GM23338 (cell line): ENCODE results near the gene FERMT3. TPM values are rescaled to one million over a fixed set of nuclear protein-coding genes. Genes with fewer than 3 reads are reported as not detected.

ENCODE experiments used
- ATAC-seq: fragments of 200-7000 bp; cut with Tn5 transposase; 3 replicates; pipeline ENCODE4 v1.9.1; 2020
- DNase-seq: peaks from one replicate; pipeline ENCODE4 v3.0.0-alpha.2; 2015; ENCODE audit warnings: low spot score
- H2AFZ ChIP-seq: fragments of 200-600 bp; sonication (generic); 2 replicates; pipeline ENCODE4 v1.8.0; 2016; ENCODE audit warnings: antibody characterized with exemption, mild to moderate bottlenecking, moderate library complexity
- H3F3A ChIP-seq: fragments of 200-600 bp; sonication (generic); replicated peaks from 2 replicates; pipeline ENCODE4 v1.8.0; 2017; ENCODE audit warnings: antibody characterized with exemption, mixed run types, low read depth
- H3K27ac ChIP-seq: fragments of 200-600 bp; sonication (generic); 2 replicates; pipeline ENCODE4 v1.6.1; 2016; ENCODE audit warnings: low read depth
- H3K27me3 ChIP-seq: fragments of 200-600 bp; sonication (generic); 2 replicates; pipeline ENCODE4 v1.8.0; 2016; ENCODE audit warnings: mild to moderate bottlenecking, mixed run types, moderate library complexity; ENCODE audit not compliant: insufficient read depth
- H3K36me3 ChIP-seq: fragments of 200-600 bp; sonication (generic); 2 replicates; pipeline ENCODE4 v1.8.0; 2016; ENCODE audit warnings: mild to moderate bottlenecking; ENCODE audit not compliant: insufficient read depth
- H3K4me1 ChIP-seq: fragments of 200-600 bp; sonication (generic); 2 replicates; pipeline ENCODE4 v1.8.0; 2016; ENCODE audit warnings: mild to moderate bottlenecking, moderate library complexity; ENCODE audit not compliant: insufficient read depth
- H3K4me2 ChIP-seq: fragments of 200-600 bp; sonication (generic); 2 replicates; pipeline ENCODE4 v1.7.1; 2017; ENCODE audit warnings: mixed run types
- H3K4me3 ChIP-seq: fragments of 200-600 bp; sonication (generic); 2 replicates; pipeline ENCODE4 v1.6.1; 2016; ENCODE audit warnings: mixed run types
- H3K79me2 ChIP-seq: fragments of 200-600 bp; sonication (generic); replicated peaks from 2 replicates; pipeline ENCODE4 v1.8.0; 2017; ENCODE audit warnings: mild to moderate bottlenecking; ENCODE audit not compliant: insufficient read depth
- H3K9me2 ChIP-seq: fragments of 200-600 bp; sonication (generic); 2 replicates; pipeline ENCODE4 v1.8.0; 2017; ENCODE audit not compliant: insufficient read depth
- H4K20me1 ChIP-seq: fragments of 200-600 bp; sonication (generic); replicated peaks from 2 replicates; pipeline ENCODE4 v1.8.0; 2017; ENCODE audit warnings: mild to moderate bottlenecking; ENCODE audit not compliant: insufficient read depth
- H3K27ac Mint-ChIP-seq: 2 replicates; pipeline ENCODE4 v1.8.0; 2020; ENCODE audit warnings: inconsistent platforms, mild to moderate bottlenecking, moderate library complexity, mixed read lengths
- H3K27me3 Mint-ChIP-seq: 3 replicates; pipeline ENCODE4 v1.8.0; 2022; ENCODE audit warnings: low read depth, mild to moderate bottlenecking, moderate library complexity, mixed read lengths, inconsistent platforms; ENCODE audit not compliant: insufficient read depth, poor library complexity
- H3K36me3 Mint-ChIP-seq: 3 replicates; pipeline ENCODE4 v1.8.0; 2021; ENCODE audit warnings: low read depth, mild to moderate bottlenecking, inconsistent platforms, moderate library complexity, mixed read lengths
- H3K4me1 Mint-ChIP-seq: 3 replicates; pipeline ENCODE4 v1.8.0; 2020; ENCODE audit warnings: mild to moderate bottlenecking, inconsistent platforms, mixed read lengths
- H3K4me3 Mint-ChIP-seq: 3 replicates; pipeline ENCODE4 v1.8.0; 2021; ENCODE audit warnings: moderate library complexity, mild to moderate bottlenecking, inconsistent platforms, mixed read lengths
- H3K9me3 Mint-ChIP-seq: 3 replicates; pipeline ENCODE4 v1.8.0; 2020; ENCODE audit warnings: moderate library complexity, mild to moderate bottlenecking, inconsistent platforms, mixed read lengths
- CREB1 ChIP-seq: fragments of 250-450 bp; sonication (Bioruptor Pico); IDR thresholded peaks from 2 replicates; pipeline ENCODE4 v1.5.0; 2020; ENCODE audit warnings: low read depth, mild to moderate bottlenecking, moderate library complexity
- CTCF ChIP-seq, 2 experiments: fragments of 200-600 bp in 1 of 2; sonication (generic) in 1 of 2; conservative IDR thresholded peaks; 2 replicates each; pipeline versions ENCODE4 v1.5.1 to v1.6.1; 2016 to 2017; ENCODE audit warnings: antibody characterized with exemption in 2 of 2, low read depth in 2 of 2, mild to moderate bottlenecking in 2 of 2, moderate library complexity in 1 of 2
- ETS1 ChIP-seq: IDR thresholded peaks from 2 replicates; pipeline ENCODE4 v1.6.1; 2016; ENCODE audit warnings: antibody characterized with exemption
- EZH2 ChIP-seq: fragments of 200-600 bp; sonication (generic); IDR thresholded peaks from one replicate; pipeline ENCODE4 v1.8.0; 2017; ENCODE audit warnings: antibody characterized with exemption, mild to moderate bottlenecking, low read depth; ENCODE audit not compliant: unreplicated experiment
- EZH2phosphoT487 ChIP-seq: fragments of 200-600 bp; sonication (generic); IDR thresholded peaks from one replicate; pipeline ENCODE4 v1.8.1; 2018; ENCODE audit warnings: antibody characterized with exemption; ENCODE audit not compliant: unreplicated experiment
- JUNB ChIP-seq: IDR thresholded peaks from one replicate; pipeline ENCODE4 v1.6.1; 2016; ENCODE audit warnings: antibody characterized with exemption; ENCODE audit not compliant: unreplicated experiment
- NANOG ChIP-seq: IDR thresholded peaks from 2 replicates; pipeline ENCODE4 v1.6.1; 2016; ENCODE audit warnings: antibody characterized with exemption, borderline replicate concordance
- POLR2AphosphoS5 ChIP-seq: IDR thresholded peaks from 2 replicates; pipeline ENCODE4 v1.6.1; 2016; ENCODE audit warnings: antibody characterized with exemption, low read depth
- REST ChIP-seq: IDR thresholded peaks from one replicate; pipeline ENCODE4 v1.6.1; 2018; ENCODE audit warnings: antibody characterized with exemption; ENCODE audit not compliant: unreplicated experiment
- STAT1 ChIP-seq: IDR thresholded peaks from one replicate; pipeline ENCODE4 v1.6.1; 2016; ENCODE audit warnings: antibody characterized with exemption; ENCODE audit not compliant: unreplicated experiment
- ZNF114 ChIP-seq: fragments of 250-450 bp; sonication (Bioruptor Pico); IDR thresholded peaks from 2 replicates; pipeline ENCODE4 v1.5.0; 2020; ENCODE audit warnings: mild to moderate bottlenecking, moderate library complexity
- ZNF331 ChIP-seq: fragments of 250-450 bp; sonication (Bioruptor Pico); IDR thresholded peaks from 2 replicates; pipeline ENCODE4 v1.5.0; 2020; ENCODE audit warnings: low read depth, mild to moderate bottlenecking, moderate library complexity
- polyA plus RNA-seq: library from polyadenylated mRNA; unstranded; fragments of >200 nt; fragmentation: Nextera tagmentation; extraction: Ambion mirVana; gene quantifications from 2 replicates; pipeline ENCODE4 v1.2.1, GENCODE V29; 2016
- total RNA-seq: library from RNA; depleted of rRNA; stranded (reverse); fragments of >200 nt; shearing (Covaris generic); gene quantifications from 2 replicates; pipeline ENCODE4 v1.2.3, GENCODE V29; 2014
- TF ChIP-seq, protein P1 (sequence below): fragments of 250-450 bp; sonication (Bioruptor Pico); IDR thresholded peaks from 2 replicates; pipeline ENCODE4 v1.5.0; 2020; ENCODE audit warnings: mild to moderate bottlenecking, moderate library complexity

FERMT3 gene
- total and polyA plus RNA-seq, 2 experiments from 2014 or later = 1.5 to 1.6 TPM

GRCh38 chr11:64267207-64267945 lies 60.9 kb downstream of the FERMT3 start:
- TF ChIP-seq REST (no peak), EZH2 (no peak), ZNF114 (no peak), STAT1 (no peak), CREB1 (CRISPR knock-in tag) (no peak), ZNF331 (CRISPR knock-in tag) (no peak), JUNB (no peak), ETS1 (no peak), EZH2phosphoT487 (no peak), POLR2AphosphoS5 (no peak), NANOG (no peak), CTCF (conservative IDR thresholded peaks at IDR 0.05; ENCODE audit: low read depth in 2 of 2) (no peak)
- TF ChIP-seq, protein P1, sequence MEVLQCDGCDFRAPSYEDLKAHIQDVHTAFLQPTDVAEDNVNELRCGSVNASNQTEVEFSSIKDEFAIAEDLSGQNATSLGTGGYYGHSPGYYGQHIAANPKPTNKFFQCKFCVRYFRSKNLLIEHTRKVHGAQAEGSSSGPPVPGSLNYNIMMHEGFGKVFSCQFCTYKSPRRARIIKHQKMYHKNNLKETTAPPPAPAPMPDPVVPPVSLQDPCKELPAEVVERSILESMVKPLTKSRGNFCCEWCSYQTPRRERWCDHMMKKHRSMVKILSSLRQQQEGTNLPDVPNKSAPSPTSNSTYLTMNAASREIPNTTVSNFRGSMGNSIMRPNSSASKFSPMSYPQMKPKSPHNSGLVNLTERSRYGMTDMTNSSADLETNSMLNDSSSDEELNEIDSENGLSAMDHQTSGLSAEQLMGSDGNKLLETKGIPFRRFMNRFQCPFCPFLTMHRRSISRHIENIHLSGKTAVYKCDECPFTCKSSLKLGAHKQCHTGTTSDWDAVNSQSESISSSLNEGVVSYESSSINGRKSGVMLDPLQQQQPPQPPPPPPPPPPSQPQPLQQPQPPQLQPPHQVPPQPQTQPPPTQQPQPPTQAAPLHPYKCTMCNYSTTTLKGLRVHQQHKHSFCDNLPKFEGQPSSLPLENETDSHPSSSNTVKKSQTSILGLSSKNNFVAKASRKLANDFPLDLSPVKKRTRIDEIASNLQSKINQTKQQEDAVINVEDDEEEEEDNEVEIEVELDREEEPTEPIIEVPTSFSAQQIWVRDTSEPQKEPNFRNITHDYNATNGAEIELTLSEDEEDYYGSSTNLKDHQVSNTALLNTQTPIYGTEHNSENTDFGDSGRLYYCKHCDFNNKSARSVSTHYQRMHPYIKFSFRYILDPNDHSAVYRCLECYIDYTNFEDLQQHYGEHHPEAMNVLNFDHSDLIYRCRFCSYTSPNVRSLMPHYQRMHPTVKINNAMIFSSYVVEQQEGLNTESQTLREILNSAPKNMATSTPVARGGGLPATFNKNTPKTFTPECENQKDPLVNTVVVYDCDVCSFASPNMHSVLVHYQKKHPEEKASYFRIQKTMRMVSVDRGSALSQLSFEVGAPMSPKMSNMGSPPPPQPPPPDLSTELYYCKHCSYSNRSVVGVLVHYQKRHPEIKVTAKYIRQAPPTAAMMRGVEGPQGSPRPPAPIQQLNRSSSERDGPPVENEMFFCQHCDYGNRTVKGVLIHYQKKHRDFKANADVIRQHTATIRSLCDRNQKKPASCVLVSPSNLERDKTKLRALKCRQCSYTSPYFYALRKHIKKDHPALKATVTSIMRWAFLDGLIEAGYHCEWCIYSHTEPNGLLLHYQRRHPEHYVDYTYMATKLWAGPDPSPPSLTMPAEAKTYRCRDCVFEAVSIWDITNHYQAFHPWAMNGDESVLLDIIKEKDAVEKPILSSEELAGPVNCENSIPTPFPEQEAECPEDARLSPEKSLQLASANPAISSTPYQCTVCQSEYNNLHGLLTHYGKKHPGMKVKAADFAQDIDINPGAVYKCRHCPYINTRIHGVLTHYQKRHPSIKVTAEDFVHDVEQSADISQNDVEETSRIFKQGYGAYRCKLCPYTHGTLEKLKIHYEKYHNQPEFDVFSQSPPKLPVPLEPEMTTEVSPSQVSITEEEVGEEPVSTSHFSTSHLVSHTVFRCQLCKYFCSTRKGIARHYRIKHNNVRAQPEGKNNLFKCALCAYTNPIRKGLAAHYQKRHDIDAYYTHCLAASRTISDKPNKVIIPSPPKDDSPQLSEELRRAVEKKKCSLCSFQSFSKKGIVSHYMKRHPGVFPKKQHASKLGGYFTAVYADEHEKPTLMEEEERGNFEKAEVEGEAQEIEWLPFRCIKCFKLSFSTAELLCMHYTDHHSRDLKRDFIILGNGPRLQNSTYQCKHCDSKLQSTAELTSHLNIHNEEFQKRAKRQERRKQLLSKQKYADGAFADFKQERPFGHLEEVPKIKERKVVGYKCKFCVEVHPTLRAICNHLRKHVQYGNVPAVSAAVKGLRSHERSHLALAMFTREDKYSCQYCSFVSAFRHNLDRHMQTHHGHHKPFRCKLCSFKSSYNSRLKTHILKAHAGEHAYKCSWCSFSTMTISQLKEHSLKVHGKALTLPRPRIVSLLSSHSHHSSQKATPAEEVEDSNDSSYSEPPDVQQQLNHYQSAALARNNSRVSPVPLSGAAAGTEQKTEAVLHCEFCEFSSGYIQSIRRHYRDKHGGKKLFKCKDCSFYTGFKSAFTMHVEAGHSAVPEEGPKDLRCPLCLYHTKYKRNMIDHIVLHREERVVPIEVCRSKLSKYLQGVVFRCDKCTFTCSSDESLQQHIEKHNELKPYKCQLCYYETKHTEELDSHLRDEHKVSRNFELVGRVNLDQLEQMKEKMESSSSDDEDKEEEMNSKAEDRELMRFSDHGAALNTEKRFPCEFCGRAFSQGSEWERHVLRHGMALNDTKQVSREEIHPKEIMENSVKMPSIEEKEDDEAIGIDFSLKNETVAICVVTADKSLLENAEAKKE = no peak
- no peak overlapping the region for H3K4me3 ChIP-seq
- peaks cover 30% of the 10 kb centered on the region for H3F3A ChIP-seq
- no peaks in the 10 kb centered on the region for H4K20me1 ChIP-seq
- peaks cover 3% of the 10 kb centered on the region; the same call in 2 of the 3 replicates for H3K9me3 Mint-ChIP-seq
- peaks cover 45% of the 10 kb centered on the region for H3K36me3 Mint-ChIP-seq
- H3K27me3 Mint-ChIP-seq = peaks cover 24% of the 10 kb centered on the region
- peaks cover 11% of the 10 kb centered on the region; the same call in 1 of the 2 replicates for H3K4me1 ChIP-seq
- H3K27ac Mint-ChIP-seq = no peak overlapping the region
- no peak for DNase-seq
- no peak overlapping the region for H3K27ac ChIP-seq
- no peak overlapping the region for H3K4me2 ChIP-seq
- H3K4me1 Mint-ChIP-seq = peaks cover 25% of the 10 kb centered on the region
- H3K27me3 ChIP-seq = no peaks in the 10 kb centered on the region
- H2AFZ ChIP-seq = no peak overlapping the region
- no peaks in the 10 kb centered on the region for H3K79me2 ChIP-seq
- no peaks in the 10 kb centered on the region; the same call in 1 of the 2 replicates for H3K36me3 ChIP-seq
- no peak overlapping the region; the same call in 2 of the 3 replicates for H3K4me3 Mint-ChIP-seq
- H3K9me2 ChIP-seq = no peaks in the 10 kb centered on the region
- no peak for ATAC-seq
